ENCODE data around the gene PGAP3.

Gene PGAP3

GRCh38 chr17:39709319-39709997 is 21.6 kb upstream of the PGAP3 start:
- Histone ChIP-seq H3K79me2 (no peaks in the 10 kb centered on the region), H3K9ac (no peak overlapping the region), H3K4me1 (peaks cover 28% of the 10 kb centered on the region), H2AFZ (no peak overlapping the region), H3K4me3 (ENCODE audit: low read depth, low read length) (no peak overlapping the region), H3K27ac (no peak overlapping the region), H3K4me2 (ENCODE audit: low read length) (no peak overlapping the region), H3K27me3 (ENCODE audit: control insufficient read depth, insufficient read depth, low read length) (no peaks in the 10 kb centered on the region), H3K36me3 (ENCODE audit: control insufficient read depth, insufficient read depth, low read length) (no peaks in the 10 kb centered on the region), H3K9me3 (ENCODE audit: control insufficient read depth, low read length) (no peaks in the 10 kb centered on the region)
- TF ChIP-seq, protein P1, sequence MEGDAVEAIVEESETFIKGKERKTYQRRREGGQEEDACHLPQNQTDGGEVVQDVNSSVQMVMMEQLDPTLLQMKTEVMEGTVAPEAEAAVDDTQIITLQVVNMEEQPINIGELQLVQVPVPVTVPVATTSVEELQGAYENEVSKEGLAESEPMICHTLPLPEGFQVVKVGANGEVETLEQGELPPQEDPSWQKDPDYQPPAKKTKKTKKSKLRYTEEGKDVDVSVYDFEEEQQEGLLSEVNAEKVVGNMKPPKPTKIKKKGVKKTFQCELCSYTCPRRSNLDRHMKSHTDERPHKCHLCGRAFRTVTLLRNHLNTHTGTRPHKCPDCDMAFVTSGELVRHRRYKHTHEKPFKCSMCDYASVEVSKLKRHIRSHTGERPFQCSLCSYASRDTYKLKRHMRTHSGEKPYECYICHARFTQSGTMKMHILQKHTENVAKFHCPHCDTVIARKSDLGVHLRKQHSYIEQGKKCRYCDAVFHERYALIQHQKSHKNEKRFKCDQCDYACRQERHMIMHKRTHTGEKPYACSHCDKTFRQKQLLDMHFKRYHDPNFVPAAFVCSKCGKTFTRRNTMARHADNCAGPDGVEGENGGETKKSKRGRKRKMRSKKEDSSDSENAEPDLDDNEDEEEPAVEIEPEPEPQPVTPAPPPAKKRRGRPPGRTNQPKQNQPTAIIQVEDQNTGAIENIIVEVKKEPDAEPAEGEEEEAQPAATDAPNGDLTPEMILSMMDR (IDR thresholded peaks at IDR 0.05): no peak

DNA sequence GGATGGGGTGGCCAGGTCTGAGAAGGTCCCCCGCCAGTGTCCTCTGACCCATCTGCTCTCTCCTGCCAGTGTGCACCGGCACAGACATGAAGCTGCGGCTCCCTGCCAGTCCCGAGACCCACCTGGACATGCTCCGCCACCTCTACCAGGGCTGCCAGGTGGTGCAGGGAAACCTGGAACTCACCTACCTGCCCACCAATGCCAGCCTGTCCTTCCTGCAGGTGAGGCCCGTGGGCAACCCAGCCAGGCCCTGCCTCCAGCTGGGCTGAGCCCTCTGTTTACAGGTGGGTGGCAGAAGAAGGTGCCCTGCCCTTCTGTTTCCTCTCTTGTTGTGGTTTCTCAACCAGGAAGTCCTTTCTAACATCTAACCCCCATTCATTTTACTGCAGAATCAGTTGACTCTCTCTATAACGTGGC is 19.1 kb upstream of the PGAP3 start:
- Histone ChIP-seq H3K4me3 (ENCODE audit: low read depth, low read length) (no peak overlapping the region), H3K27ac (peak overlapping the region; percentile 97)

GRCh38 chr17:39706383-39706782 is 18.5 kb upstream of the PGAP3 start:
- no peaks in the 10 kb centered on the region for H3K79me2 ChIP-seq
- peak overlapping the region; percentile 48 for H3K4me2 ChIP-seq (ENCODE audit: low read length)
- peak overlapping the region; percentile 12 for H3K4me3 ChIP-seq (ENCODE audit: low read depth, low read length)
- TF ChIP-seq, protein P1 (IDR thresholded peaks at IDR 0.05): no peak
- H3K27me3 ChIP-seq (ENCODE audit: control insufficient read depth, insufficient read depth, low read length): no peaks in the 10 kb centered on the region
- H3K4me1 ChIP-seq: peaks cover 36% of the 10 kb centered on the region
- peak overlapping the region; percentile 97 for H3K27ac ChIP-seq
- H2AFZ ChIP-seq: peak overlapping the region; percentile 80
- H3K9me3 ChIP-seq (ENCODE audit: control insufficient read depth, low read length): no peaks in the 10 kb centered on the region
- H3K9ac ChIP-seq: no peak overlapping the region
- H3K36me3 ChIP-seq (ENCODE audit: control insufficient read depth, insufficient read depth, low read length): no peaks in the 10 kb centered on the region

More for the DNA sequence above, 19.1 kb upstream of the PGAP3 start:
- Histone ChIP-seq H2AFZ (no peak overlapping the region), H3K79me2 (no peaks in the 10 kb centered on the region), H3K36me3 (ENCODE audit: control insufficient read depth, insufficient read depth, low read length) (no peaks in the 10 kb centered on the region), H3K9me3 (ENCODE audit: control insufficient read depth, low read length) (no peaks in the 10 kb centered on the region), H3K4me2 (ENCODE audit: low read length) (no peak overlapping the region), H3K4me1 (peaks cover 33% of the 10 kb centered on the region), H3K27me3 (ENCODE audit: control insufficient read depth, insufficient read depth, low read length) (no peaks in the 10 kb centered on the region), H3K9ac (no peak overlapping the region)
- TF ChIP-seq, protein P1 (IDR thresholded peaks at IDR 0.05): no peak

- H3K9ac ChIP-seq: no peak overlapping the region
- no peaks in the 10 kb centered on the region for H3K27me3 ChIP-seq (ENCODE audit: control insufficient read depth, insufficient read depth, low read length)
These were observed 18.0 kb upstream of the PGAP3 start for GRCh38 chr17:39705786-39706348.

More at GRCh38 chr17:39705786-39706348, 18.0 kb upstream of the PGAP3 start:
- H3K4me3 ChIP-seq (ENCODE audit: low read depth, low read length): peak overlapping the region; percentile 12
- peak overlapping the region; percentile 97 for H3K27ac ChIP-seq
- H3K9me3 ChIP-seq (ENCODE audit: control insufficient read depth, low read length): no peaks in the 10 kb centered on the region
- H3K4me1 ChIP-seq: peaks cover 40% of the 10 kb centered on the region
- TF ChIP-seq, protein P1 (IDR thresholded peaks at IDR 0.05): no peak
- H3K36me3 ChIP-seq (ENCODE audit: control insufficient read depth, insufficient read depth, low read length): no peaks in the 10 kb centered on the region
- H3K4me2 ChIP-seq (ENCODE audit: low read length): peak overlapping the region; percentile 48
- H3K79me2 ChIP-seq: no peaks in the 10 kb centered on the region
- H2AFZ ChIP-seq: peak overlapping the region; percentile 80

Data from parathyroid adenoma (tissue), 2 donors.